GM12875 (cell line): ENCODE data around the gene CDHR2.
"Not testable (repeated sequence)": the region's sequence is repeated elsewhere in the genome, so short reads cannot be mapped to it uniquely, and the experiment has no call there.

Experiments used
- H3K4me3 ChIP-seq: one replicate; pipeline ENCODE4 v1.5.1; 2011; ENCODE audit warnings: low read depth, low read length, control low read depth
- TF ChIP-seq, protein P1 (sequence below): IDR thresholded peaks from 2 replicates; pipeline ENCODE4 v1.5.1; 2011; ENCODE audit warnings: low read depth, mild to moderate bottlenecking, control low read depth, inconsistent platforms, low read length, moderate library complexity, borderline replicate concordance; ENCODE audit not compliant: insufficient read depth

Gene CDHR2

DNA sequence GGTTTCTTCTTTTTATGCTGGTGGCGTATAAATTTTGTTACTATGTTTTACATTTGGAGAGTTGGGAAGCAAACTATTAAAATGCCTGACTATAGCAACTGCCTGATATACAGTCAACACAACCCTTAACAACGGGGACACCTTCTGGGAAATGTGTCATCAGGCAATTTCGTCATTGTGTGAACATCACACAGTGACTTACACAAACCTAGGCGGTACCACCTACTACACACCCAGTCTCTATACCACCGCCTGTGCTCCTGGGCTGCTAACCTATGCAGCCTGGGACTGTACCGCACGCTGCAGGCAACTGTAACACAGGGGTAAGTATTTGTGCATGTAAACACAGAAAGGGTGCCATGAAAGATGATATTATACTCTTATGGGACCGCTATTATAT lies 1.3 kb upstream of the CDHR2 start:
- TF ChIP-seq, protein P1, sequence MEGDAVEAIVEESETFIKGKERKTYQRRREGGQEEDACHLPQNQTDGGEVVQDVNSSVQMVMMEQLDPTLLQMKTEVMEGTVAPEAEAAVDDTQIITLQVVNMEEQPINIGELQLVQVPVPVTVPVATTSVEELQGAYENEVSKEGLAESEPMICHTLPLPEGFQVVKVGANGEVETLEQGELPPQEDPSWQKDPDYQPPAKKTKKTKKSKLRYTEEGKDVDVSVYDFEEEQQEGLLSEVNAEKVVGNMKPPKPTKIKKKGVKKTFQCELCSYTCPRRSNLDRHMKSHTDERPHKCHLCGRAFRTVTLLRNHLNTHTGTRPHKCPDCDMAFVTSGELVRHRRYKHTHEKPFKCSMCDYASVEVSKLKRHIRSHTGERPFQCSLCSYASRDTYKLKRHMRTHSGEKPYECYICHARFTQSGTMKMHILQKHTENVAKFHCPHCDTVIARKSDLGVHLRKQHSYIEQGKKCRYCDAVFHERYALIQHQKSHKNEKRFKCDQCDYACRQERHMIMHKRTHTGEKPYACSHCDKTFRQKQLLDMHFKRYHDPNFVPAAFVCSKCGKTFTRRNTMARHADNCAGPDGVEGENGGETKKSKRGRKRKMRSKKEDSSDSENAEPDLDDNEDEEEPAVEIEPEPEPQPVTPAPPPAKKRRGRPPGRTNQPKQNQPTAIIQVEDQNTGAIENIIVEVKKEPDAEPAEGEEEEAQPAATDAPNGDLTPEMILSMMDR, result no peak

DNA sequence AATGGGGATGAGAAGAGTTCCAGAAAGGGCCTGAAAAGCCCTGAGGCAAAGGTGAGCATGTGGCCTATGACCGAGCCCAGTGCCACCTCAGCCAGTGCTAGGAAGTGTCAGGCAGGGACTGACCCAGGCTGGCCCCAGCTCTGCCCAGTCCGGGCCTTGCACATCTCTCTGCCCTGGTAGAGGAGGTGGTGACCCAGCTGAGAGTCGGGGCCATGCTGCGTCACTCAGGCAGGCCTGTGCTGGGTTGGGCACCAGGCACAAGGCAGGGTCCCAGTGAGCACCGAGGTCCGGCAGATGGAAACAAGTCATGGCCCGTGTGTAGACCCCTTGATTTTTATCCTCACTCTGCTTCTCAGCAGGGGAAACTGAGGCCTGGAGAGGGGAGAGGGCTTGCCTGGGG lies 729 bp downstream of the CDHR2 start:
- no peak overlapping the region for H3K4me3 ChIP-seq
- TF ChIP-seq, protein P1, result no peak

More for the DNA sequence above, 1.3 kb upstream of the CDHR2 start:
- no peak overlapping the region for H3K4me3 ChIP-seq

DNA sequence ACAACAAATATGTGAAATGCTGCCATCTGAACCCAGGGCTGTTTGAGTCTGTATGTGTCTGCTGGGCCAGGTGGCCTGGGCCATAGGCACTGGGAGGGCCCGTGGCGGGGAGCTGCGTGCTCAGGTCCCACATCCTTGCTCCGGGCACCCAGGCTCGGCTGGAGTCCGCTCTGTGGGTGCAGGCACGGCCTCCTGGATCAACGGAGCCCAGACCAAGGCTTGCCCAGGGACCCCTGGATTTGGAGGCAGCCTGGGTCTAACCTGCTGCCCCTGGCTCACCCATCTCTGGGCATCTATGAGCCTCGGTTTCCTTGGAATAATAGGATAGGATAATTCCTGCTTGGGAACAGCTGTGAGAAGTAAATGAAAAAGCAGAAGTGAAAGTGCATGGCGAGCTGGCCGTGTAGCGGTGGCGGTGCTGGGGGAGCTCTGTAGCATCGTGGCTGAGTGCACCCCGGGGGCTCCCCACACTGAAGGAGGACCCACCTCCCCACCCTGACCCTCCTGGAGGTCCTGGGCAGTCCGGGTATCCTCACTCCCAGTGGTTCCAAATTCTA lies 1.2 kb downstream of the CDHR2 start:
- H3K4me3 ChIP-seq, result no peak overlapping the region

DNA sequence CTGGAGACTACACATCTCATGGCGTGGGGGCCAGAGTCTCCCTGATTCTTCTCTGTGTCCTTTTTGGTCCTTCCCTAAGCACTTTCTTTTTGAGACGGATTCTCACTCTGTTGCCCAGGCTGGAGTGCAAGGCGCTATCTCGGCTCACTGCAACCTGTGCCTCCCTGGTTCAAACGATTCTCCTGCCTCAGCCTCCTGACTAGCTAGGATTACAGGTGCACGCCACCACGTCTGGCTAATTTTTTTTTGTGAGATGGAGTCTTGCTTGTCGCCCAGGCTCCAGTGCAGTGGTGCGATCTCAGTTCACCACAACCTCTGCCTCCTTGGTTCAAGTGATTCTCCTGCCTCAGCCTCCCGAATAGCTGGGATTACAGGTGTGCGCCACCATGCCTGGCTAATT lies 1.8 kb downstream of the CDHR2 start:
- H3K4me3 ChIP-seq, result not testable (repeated sequence)

More for the DNA sequence above, 1.2 kb downstream of the CDHR2 start:
- TF ChIP-seq, protein P1, result no peak

DNA sequence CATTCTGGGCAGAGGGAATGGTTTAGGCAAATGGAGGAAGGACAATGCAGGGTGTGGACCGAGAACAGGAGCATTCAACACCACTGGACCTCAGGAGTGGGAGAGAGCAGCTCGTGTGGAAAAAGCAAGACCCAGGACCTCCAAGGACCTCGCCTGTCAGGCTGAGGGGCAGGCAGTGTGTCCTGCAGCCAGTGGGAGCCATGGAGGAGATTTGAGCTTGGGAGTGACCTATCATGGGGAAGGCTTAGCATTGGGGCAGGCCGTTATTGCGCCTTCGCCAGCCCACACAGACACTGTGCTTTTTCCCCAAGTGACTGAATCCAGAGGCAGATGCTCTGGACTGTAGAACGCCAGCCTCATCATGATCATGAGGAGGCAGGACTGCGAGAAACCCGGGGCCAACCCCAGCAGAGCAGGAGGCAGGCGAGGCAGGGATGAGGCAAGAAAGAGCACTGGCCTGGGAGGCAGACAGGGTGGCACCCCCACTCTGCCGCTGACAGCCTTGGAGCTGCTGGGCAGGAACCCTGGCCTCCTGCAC lies 3.3 kb downstream of the CDHR2 start:
- H3K4me3 ChIP-seq, result no peak overlapping the region
- TF ChIP-seq, protein P1, result no peak

DNA sequence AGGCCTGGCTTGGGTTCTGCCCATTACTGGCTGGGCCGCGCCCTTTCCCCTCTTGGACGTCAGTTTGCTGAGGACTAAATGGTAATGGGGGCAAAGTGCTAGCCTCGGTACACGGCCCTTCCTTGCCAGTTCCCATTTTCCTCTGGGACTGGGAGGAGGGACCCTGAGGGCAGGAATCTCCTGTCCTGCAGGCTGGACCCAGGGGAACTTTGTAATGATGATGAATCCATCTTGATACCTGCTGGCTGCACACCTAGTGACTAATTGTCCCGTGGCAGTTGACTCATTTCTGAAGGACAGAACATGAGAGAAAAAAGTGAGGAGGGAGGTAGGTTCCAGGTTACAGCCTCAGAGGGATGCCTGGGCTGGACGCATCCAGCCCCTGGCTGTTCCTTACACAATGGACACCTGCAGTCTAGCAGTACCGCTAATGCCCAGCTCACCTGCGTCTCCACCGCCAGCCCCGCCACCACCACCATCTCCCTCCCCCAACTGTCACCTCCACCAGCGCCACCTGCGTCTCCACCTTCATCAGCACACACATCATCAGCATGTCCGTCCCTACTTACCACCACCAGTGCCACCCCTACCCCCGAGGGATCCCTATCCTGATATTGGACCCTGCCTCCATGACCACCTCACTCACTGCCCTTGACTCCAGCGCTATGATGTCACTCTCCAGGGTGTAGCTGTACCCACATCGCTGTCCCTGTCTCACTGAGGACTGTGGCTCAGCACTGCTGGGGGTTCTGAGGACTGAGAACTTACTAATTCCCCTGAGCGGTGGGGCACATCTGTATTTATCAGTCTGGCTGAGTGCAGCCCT lies 4.3 kb downstream of the CDHR2 start:
- no peak overlapping the region for H3K4me3 ChIP-seq
- TF ChIP-seq, protein P1, result no peak

DNA sequence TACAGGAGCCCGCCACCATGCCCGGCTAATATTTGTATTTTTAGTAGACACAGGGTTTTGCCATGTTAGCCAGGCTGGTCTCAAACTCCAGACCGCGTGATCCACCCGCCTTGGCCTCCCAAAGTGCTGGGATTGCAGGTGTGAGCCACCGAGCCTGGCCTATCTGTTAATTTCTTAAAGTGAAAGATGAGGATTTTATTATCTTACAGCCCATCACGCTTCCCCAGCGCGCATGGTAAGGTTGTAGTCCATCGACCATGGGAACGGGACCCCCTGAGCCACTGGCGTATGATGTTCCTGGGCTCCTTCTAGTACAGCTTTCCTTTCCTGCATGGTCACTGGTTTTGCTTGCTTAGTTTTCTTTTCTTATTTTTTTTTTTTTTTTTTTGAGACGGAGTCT lies 8.7 kb downstream of the CDHR2 start:
- H3K4me3 ChIP-seq, result no peak overlapping the region
- TF ChIP-seq, protein P1, result no peak
